ENCODE data around the gene UNK.

Gene UNK

DNA sequence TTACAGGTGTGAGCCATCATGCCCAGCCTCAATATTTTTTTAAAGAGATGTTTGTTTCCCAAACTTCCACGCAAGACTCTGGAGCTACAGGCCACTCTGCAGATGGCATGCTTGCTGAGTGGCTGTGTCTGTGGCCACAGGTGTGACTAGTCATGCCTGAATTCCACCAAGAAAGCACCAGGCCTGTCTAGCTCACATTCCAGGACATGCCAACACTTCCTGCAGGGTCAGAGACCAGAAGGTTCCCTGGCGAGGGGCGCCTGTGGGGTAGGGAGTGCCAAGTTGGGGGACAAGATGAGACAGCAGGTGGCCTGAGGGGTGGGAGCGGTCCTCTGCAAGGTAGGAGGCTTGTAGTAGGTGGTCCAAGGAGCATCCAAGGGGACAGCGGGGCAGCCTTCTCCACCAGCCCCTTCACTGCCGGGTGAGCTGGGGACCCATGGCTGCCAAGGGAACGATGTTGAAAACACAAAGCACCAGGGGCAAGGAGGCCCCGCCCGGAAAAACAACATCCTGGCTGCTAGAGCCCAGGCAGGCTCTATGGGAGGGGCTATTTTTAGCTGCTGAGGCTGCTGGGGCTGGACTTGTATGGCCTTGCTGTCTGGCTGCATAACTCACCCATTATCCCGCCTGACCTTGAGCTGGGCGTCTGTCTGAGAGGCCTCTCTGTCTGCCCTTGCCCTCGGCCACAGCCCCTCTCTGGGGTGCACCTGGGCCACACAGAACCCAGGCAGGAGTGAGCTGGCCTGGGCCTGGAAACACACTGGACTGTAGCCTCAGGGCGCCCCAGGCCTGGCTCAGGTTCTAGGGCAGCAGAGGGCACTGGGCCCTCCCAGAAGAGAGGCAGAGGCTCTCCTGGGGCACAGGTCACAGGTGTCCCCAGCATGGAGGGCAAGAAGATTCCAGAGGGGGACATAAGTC lies 88.1 kb downstream of the UNK start:
- TF ChIP-seq CTCF (conservative IDR thresholded peaks at IDR 0.05), result no peak
- H3K27ac ChIP-seq, result peak overlapping the region; percentile 51

GRCh38 chr17:75873587-75874322 lies 89.1 kb downstream of the UNK start:
- H3K27ac ChIP-seq, result peak overlapping the region; percentile 51
- no peak for TF ChIP-seq CTCF (conservative IDR thresholded peaks at IDR 0.05)

- TF ChIP-seq CTCF (conservative IDR thresholded peaks at IDR 0.05), result no peak
- H3K27ac ChIP-seq, result no peak overlapping the region; the same call in 1 of the 2 replicates
These were observed 89.9 kb downstream of the UNK start for GRCh38 chr17:75874323-75875181.
